Upper lobe of right lung (tissue), 1 donor: ENCODE data around the gene OLR1. TPM values are rescaled to one million over a fixed set of nuclear protein-coding genes. Genes with fewer than 3 reads are reported as not detected.

Source experiments
- ATAC-seq: fragments of 200-7000 bp; cut with Tn5 transposase; one replicate; pipeline ENCODE4 v1.9.1; 2020; ENCODE audit warnings: mild to moderate bottlenecking, moderate library complexity
- DNase-seq: peaks from one replicate; pipeline ENCODE4 v3.0.0-alpha.2; 2020
- H3K27ac ChIP-seq: fragments of 200-600 bp; one replicate; pipeline ENCODE4 v1.8.0; 2022
- H3K27me3 ChIP-seq: fragments of 200-600 bp; one replicate; pipeline ENCODE4 v1.8.0; 2022; ENCODE audit warnings: mild to moderate bottlenecking
- H3K36me3 ChIP-seq: fragments of 200-600 bp; one replicate; pipeline ENCODE4 v1.8.0; 2022
- H3K4me1 ChIP-seq: fragments of 200-600 bp; one replicate; pipeline ENCODE4 v1.8.0; 2022
- H3K4me3 ChIP-seq: fragments of 200-600 bp; one replicate; pipeline ENCODE4 v1.8.0; 2022; ENCODE audit warnings: mild to moderate bottlenecking
- H3K9me3 ChIP-seq: fragments of 200-600 bp; one replicate; pipeline ENCODE4 v1.8.0; 2022
- CTCF ChIP-seq: fragments of 200-600 bp; IDR thresholded peaks from one replicate; pipeline ENCODE4 v1.8.0; 2022; ENCODE audit warnings: antibody characterized with exemption
- intact Hi-C: fragments of 100-400 bp; cut with DNase I; formaldehyde crosslinking; loops from one replicate; pipeline ENCODE4 v1.11.0; 2022
- total RNA-seq: library from RNA; stranded (reverse); fragmentation: NEBNext Ultra II Directional; extraction: Animal tissue kit (Norgen Biotek cat#: 25700); gene quantifications from one replicate; pipeline ENCODE4 v1.2.1, GENCODE V29; 2021
- donor health status: DM: no; HTN: yes; CAD: no; lungs with severe emphysema.

OLR1 gene
- total RNA-seq, 1 donor from 2014 or later, result 96.1 TPM

GRCh38 chr12:10154145-10154496, 17.8 kb downstream of the OLR1 start:
- ATAC-seq, result peak; percentile 6
- DNase-seq, result no peak
- H3K4me1 ChIP-seq, result peaks cover 7% of the 10 kb centered on the region
- no peaks in the 10 kb centered on the region for H3K36me3 ChIP-seq
- peak overlapping the region; percentile 63 for H3K4me3 ChIP-seq
- TF ChIP-seq CTCF, result no peak
- H3K9me3 ChIP-seq, result no peaks in the 10 kb centered on the region
- H3K27me3 ChIP-seq, result no peaks in the 10 kb centered on the region
- intact Hi-C loops, result loop anchor here (5.0 kb wide), 1 partner anchor 38 kb away; no protein-coding TSS in a partner anchor
- H3K27ac ChIP-seq, result peak overlapping the region; percentile 78

- intact Hi-C loops, result loop anchor here (5.0 kb wide), 1 partner anchor 39 kb away; no protein-coding TSS in a partner anchor
- peak overlapping the region; percentile 63 for H3K4me3 ChIP-seq
- no peaks in the 10 kb centered on the region for H3K9me3 ChIP-seq
- H3K27ac ChIP-seq, result peak overlapping the region; percentile 78
- peak; percentile 76 for TF ChIP-seq CTCF
- no peaks in the 10 kb centered on the region for H3K36me3 ChIP-seq
- DNase-seq, result peak; percentile 87
- peaks cover 7% of the 10 kb centered on the region for H3K4me1 ChIP-seq
- ATAC-seq, result peak; percentile 96
- H3K27me3 ChIP-seq, result no peaks in the 10 kb centered on the region
Observed at GRCh38 chr12:10153271-10154144, 18.4 kb downstream of the OLR1 start.

- H3K27ac ChIP-seq, result no peak overlapping the region
- H3K9me3 ChIP-seq, result no peaks in the 10 kb centered on the region
- peaks cover 7% of the 10 kb centered on the region for H3K4me1 ChIP-seq
- no peak overlapping the region for H3K4me3 ChIP-seq
- no peaks in the 10 kb centered on the region for H3K36me3 ChIP-seq
- intact Hi-C loops, result loop anchor here (5.0 kb wide), 1 partner anchor 41 kb away; no protein-coding TSS in a partner anchor
- ATAC-seq (no peak), DNase-seq (no peak)
- no peaks in the 10 kb centered on the region for H3K27me3 ChIP-seq
- no peak for TF ChIP-seq CTCF
Observed at GRCh38 chr12:10151621-10152020, 20.3 kb downstream of the OLR1 start.

GRCh38 chr12:10147714-10148403, 24.1 kb downstream of the OLR1 start:
- ATAC-seq (no peak), DNase-seq (no peak)
- H3K4me3 ChIP-seq, result no peak overlapping the region
- no peak for TF ChIP-seq CTCF
- no peak overlapping the region for H3K27ac ChIP-seq
- H3K27me3 ChIP-seq, result no peaks in the 10 kb centered on the region
- no peaks in the 10 kb centered on the region for H3K36me3 ChIP-seq
- intact Hi-C loops, result no loop called here
- H3K9me3 ChIP-seq, result no peaks in the 10 kb centered on the region
- peaks cover under 1% of the 10 kb centered on the region for H3K4me1 ChIP-seq

- Histone ChIP-seq H3K27me3 (no peaks in the 10 kb centered on the region), H3K27ac (no peak overlapping the region), H3K36me3 (no peaks in the 10 kb centered on the region), H3K4me1 (no peaks in the 10 kb centered on the region), H3K4me3 (no peak overlapping the region), H3K9me3 (no peaks in the 10 kb centered on the region)
- intact Hi-C loops, result no loop called here
- no peak for TF ChIP-seq CTCF
- DNase-seq (no peak), ATAC-seq (no peak)
Observed at GRCh38 chr12:10142976-10143589, 28.8 kb downstream of the OLR1 start.
